Measurements from ENCODE around the gene TEX264. TPM values are rescaled to one million over a fixed set of nuclear protein-coding genes. Genes with fewer than 3 reads are reported as not detected.

The TEX264 gene
- total RNA-seq, 4 donors from 2014 or later: 40.2 to 82.1 (median 62.9) TPM

DNA sequence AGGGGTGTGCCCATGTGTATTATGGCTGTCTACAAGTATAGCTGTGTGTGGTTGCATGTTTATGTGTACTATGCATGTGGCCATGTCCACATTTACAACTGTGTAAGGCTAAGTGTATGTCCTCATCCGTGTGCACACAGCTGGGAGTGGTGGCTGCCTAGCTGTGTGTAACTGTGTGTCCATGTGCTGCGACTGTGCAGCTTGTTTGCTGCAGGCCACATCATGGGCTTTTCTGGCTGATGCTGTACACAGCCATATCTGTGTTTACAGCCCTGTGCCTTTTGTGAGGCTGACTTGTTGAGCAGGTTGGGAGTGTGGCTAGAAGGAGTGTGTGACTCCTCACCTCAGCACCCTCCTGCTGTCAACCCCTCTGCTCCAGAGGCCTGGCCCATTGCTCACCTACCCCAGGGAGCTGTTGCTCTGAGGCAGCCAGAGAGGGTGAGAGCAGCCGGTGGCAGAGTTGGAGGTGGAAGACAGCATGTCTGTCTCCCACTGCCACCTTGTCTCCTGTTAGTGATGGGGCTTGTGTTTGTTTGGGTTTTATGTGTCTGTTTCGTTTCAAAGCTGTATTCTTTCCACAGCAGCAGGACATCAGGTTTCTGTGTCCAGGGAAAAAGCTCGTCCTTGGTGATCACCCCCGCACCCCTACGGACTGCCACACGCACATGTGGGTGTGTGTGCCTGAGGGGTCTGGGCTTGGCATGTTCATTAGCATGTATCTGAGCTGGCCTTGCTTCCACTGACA lies 34.4 kb downstream of the TEX264 start:
- TF ChIP-seq, protein P1, sequence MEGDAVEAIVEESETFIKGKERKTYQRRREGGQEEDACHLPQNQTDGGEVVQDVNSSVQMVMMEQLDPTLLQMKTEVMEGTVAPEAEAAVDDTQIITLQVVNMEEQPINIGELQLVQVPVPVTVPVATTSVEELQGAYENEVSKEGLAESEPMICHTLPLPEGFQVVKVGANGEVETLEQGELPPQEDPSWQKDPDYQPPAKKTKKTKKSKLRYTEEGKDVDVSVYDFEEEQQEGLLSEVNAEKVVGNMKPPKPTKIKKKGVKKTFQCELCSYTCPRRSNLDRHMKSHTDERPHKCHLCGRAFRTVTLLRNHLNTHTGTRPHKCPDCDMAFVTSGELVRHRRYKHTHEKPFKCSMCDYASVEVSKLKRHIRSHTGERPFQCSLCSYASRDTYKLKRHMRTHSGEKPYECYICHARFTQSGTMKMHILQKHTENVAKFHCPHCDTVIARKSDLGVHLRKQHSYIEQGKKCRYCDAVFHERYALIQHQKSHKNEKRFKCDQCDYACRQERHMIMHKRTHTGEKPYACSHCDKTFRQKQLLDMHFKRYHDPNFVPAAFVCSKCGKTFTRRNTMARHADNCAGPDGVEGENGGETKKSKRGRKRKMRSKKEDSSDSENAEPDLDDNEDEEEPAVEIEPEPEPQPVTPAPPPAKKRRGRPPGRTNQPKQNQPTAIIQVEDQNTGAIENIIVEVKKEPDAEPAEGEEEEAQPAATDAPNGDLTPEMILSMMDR (IDR thresholded peaks at IDR 0.05): no peak
- peak; percentile 3 for DNase-seq (ENCODE audit: low spot score)
- no peak for ATAC-seq (ENCODE audit: low FRiP score)

DNA sequence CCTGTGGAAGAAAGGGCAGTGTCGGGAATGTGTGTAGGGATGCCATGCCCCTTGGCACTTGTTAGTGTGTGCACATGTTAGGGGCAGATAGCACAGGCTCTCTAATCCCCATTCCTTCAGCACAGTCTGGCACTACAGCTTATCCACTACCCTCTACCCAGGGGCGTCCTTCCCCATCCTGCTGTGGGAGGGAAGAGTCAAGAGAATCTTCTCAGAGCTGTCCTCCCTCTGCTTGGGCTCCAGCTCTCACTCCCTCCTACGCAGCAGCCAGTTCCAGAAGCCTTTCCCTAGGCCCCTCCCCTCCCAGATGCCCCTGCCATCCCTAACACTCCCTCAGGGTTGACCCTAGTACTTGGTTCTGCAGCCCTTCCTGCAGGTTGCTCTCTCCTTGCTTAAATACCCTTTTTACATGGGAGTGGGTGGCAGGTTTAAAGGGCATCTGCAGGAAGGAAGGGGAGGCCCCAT lies 35.0 kb downstream of the TEX264 start:
- TF ChIP-seq, protein P1 (IDR thresholded peaks at IDR 0.05): no peak
- ATAC-seq (ENCODE audit: low FRiP score) (no peak), DNase-seq (ENCODE audit: low spot score) (peak; percentile 20)

DNA sequence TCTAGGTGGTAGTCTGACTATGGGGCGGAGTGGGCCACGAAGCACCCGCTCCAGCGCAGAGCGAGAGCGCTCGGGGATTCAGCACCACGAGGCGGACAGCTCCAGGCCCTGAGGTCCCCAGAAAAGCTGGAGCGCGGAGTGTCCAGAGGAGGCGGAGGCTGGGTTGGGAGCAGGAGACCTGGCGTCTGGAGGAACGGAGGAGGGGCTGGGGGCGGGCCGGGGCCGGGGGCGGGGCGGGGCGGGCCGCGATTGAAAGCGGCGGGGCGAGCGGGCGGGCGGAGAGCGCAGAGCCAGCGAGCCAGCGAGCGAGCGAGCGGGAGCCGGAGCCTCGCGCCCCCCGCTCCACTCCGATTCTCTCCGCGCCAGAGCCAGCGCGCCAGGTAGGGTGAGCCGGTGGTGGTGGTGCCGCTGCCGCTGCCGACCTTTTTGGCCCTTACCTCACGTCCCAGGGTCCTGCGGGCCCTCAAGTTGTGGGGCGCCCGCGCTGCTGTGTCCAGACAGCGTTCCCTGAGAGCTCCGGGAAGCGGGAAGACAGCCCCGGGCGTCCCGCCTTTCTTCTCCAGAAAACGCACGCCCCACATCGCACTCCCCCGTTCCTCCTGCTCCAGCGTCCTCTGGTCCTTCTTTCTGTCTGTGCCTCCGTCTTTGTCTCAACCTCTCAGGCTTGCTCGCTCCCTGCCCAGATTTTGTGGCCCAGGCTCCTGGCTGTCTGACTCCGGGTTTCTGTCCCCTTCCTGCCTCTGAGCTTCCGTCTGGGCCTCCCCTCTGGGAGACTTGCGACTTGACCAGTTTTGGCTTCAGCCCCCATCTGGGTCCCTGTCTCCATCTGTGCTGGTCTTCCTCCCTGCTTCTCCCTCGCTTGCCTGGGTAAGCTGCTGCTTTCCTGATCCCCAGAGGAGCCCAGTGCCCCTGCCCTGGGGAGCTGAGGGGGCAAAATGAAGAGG lies 36.0 kb downstream of the TEX264 start, which contains the start of gene GRM2:
Gene GRM2 (plus strand): TSS at position 281 of the 944 bp plus-strand sequence. CDS start 1,916 bp downstream, outside the sequence.
- ATAC-seq (ENCODE audit: low FRiP score) (peak; percentile 92), DNase-seq (ENCODE audit: low spot score) (no peak)
- TF ChIP-seq, protein P1 (IDR thresholded peaks at IDR 0.05): no peak

DNA sequence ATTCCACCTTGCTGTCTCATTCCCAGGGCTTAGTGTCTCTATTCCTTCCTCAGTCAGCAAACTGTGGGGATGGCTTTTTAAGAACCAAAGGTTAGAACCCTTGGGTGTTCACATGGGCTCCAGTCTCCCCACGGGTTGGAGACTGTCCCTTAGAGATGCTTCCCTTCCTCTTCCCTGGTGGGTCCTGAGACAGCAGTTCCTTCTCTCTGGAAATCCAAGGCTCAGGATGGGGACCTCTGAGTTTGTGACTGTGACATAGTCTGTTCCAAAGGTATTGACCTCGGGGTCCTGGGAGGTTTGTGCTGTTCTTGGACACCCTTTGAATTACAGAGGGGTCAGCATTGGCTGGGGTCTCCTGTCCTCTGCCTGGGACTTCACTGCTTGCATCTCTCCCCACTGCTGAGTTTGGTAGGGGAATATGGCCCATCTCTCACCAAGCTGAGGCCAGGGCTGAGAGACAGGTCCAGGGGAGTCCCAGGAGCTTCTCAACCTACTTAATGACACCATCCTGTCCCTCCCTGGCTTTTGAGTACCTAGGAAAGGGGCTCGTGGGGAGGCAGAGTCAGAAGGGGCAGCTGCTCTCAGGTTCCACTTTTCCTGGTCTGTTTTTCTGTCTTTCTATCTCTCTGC lies 37.3 kb downstream of the TEX264 start:
- DNase-seq (ENCODE audit: low spot score): no peak
- no peak for ATAC-seq (ENCODE audit: low FRiP score)
- TF ChIP-seq, protein P1 (IDR thresholded peaks at IDR 0.05): no peak

DNA sequence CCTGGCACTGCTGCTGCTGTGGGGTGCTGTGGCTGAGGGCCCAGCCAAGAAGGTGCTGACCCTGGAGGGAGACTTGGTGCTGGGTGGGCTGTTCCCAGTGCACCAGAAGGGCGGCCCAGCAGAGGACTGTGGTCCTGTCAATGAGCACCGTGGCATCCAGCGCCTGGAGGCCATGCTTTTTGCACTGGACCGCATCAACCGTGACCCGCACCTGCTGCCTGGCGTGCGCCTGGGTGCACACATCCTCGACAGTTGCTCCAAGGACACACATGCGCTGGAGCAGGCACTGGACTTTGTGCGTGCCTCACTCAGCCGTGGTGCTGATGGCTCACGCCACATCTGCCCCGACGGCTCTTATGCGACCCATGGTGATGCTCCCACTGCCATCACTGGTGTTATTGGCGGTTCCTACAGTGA lies 38.0 kb downstream of the TEX264 start:
- no peak for ATAC-seq (ENCODE audit: low FRiP score)
- TF ChIP-seq, protein P1 (IDR thresholded peaks at IDR 0.05): no peak

DNA sequence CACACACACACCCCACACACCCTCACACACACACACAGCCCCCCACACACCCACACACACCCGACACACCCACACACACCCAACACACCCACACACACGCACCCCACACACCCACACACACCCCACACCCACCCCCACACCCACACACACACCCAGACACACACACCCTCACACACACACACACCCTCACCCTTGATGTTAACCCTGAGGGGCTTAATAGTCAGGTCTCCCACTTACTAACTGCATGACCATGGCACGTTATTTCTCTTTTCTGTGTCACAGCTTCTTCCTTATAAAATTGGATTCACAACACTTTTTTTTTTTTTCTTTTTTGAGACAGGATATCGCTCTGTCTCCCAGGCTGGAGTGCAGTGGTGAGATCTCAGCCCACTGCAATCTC lies 38.6 kb downstream of the TEX264 start:
- DNase-seq (ENCODE audit: low spot score): no peak
- ATAC-seq (ENCODE audit: low FRiP score): no peak
- TF ChIP-seq, protein P1 (IDR thresholded peaks at IDR 0.05): no peak

More for the DNA sequence above, 38.0 kb downstream of the TEX264 start:
- no peak for DNase-seq (ENCODE audit: low spot score)
